Smooth muscle cell (in vitro differentiated cells): ENCODE measurements around the gene FLRT2. TPM values are rescaled to one million over a fixed set of nuclear protein-coding genes. Genes with fewer than 3 reads are reported as not detected.
A peak's percentile ranks its signal among the peaks of the same experiment; 100 is the strongest.

Experiments used
- DNase-seq: peaks from one replicate; lab custom pipeline; 2025; ENCODE audit not compliant: unreplicated experiment; lab: John Stamatoyannopoulos, UW
- H2AFZ ChIP-seq: fragments of 200-600 bp; sonication (generic); 2 replicates; pipeline ENCODE4 v1.6.0; 2016; ENCODE audit warnings: antibody characterized with exemption, low read depth, mild to moderate bottlenecking
- H3F3A ChIP-seq: fragments of 200-600 bp; sonication (generic); 2 replicates; pipeline ENCODE4 v1.6.0; 2017; ENCODE audit warnings: antibody characterized with exemption, low read depth
- H3K27ac ChIP-seq: fragments of 200-600 bp; sonication (generic); 2 replicates; pipeline ENCODE4 v1.5.1; 2016; ENCODE audit warnings: low read depth, mild to moderate bottlenecking
- H3K27me3 ChIP-seq: fragments of 200-600 bp; sonication (generic); 2 replicates; pipeline ENCODE4 v1.6.1; 2016; ENCODE audit warnings: low read depth, mild to moderate bottlenecking
- H3K36me3 ChIP-seq: fragments of 200-600 bp; sonication (generic); 2 replicates; pipeline ENCODE4 v1.5.1; 2016; ENCODE audit warnings: low read depth
- H3K4me1 ChIP-seq: fragments of 200-600 bp; sonication (generic); 2 replicates; pipeline ENCODE4 v1.5.1; 2016; ENCODE audit warnings: low read depth
- H3K4me2 ChIP-seq: fragments of 200-600 bp; sonication (generic); 2 replicates; pipeline ENCODE4 v1.6.0; 2016; ENCODE audit warnings: mild to moderate bottlenecking
- H3K4me3 ChIP-seq: fragments of 200-600 bp; sonication (generic); 2 replicates; pipeline ENCODE4 v1.5.1; 2016; ENCODE audit warnings: mild to moderate bottlenecking
- H3K79me2 ChIP-seq: fragments of 200-600 bp; sonication (generic); 2 replicates; pipeline ENCODE4 v1.6.0; 2016; ENCODE audit warnings: low read depth, mild to moderate bottlenecking
- H3K9ac ChIP-seq: fragments of 200-600 bp; sonication (generic); 2 replicates; pipeline ENCODE4 v1.6.0; 2016; ENCODE audit warnings: low read depth
- H3K9me3 ChIP-seq: fragments of 200-600 bp; sonication (generic); replicated peaks from 2 replicates; pipeline ENCODE4 v1.5.1; 2016; ENCODE audit warnings: low read depth
- H4K20me1 ChIP-seq: fragments of 200-600 bp; sonication (generic); 2 replicates; pipeline ENCODE4 v1.6.0; 2016; ENCODE audit warnings: low read depth
- CTCF ChIP-seq: fragments of 200-600 bp; sonication (generic); IDR thresholded peaks from 2 replicates; pipeline ENCODE4 v1.5.1; 2017; ENCODE audit warnings: borderline replicate concordance, mild to moderate bottlenecking, antibody characterized with exemption; ENCODE audit not compliant: insufficient read depth, poor library complexity, severe bottlenecking
- WGBS: methylation state at CpG from one replicate; pipeline ENCODE4 v1.1.7; 2016; ENCODE audit warnings: low lambda C conversion rate; 5-methylcytosine and 5-hydroxymethylcytosine counted together
- polyA plus RNA-seq: library from polyadenylated mRNA; unstranded; fragments of >200 nt; fragmentation: Nextera tagmentation; extraction: Ambion mirVana; gene quantifications from 2 replicates; pipeline ENCODE4 v1.2.1, GENCODE V29; 2016
- total RNA-seq: library from RNA; depleted of rRNA; stranded (reverse); fragments of >200 nt; gene quantifications from 2 replicates; pipeline ENCODE4 v1.2.3, GENCODE V29; 2014

The FLRT2 gene
- total and polyA plus RNA-seq, 2 experiments from 2014 or later = 52.3 to 104 TPM

GRCh38 chr14:85618390-85618789, 88.4 kb downstream of the FLRT2 start:
- Histone ChIP-seq H3F3A (peaks cover 10% of the 10 kb centered on the region), H3K9ac (no peak overlapping the region), H2AFZ (no peak overlapping the region), H3K36me3 (peaks cover 14% of the 10 kb centered on the region), H3K27ac (peak overlapping the region; percentile 39), H3K4me3 (no peak overlapping the region), H3K4me2 (no peak overlapping the region), H3K4me1 (peaks cover 19% of the 10 kb centered on the region), H3K9me3 (no peaks in the 10 kb centered on the region), H3K79me2 (peaks cover 64% of the 10 kb centered on the region), H4K20me1 (peaks cover 90% of the 10 kb centered on the region), H3K27me3 (no peaks in the 10 kb centered on the region)
- 93% methylated on average over 4 of the region's 4 CpGs for WGBS
- no peak for DNase-seq
- no peak for TF ChIP-seq CTCF

- WGBS = 96% methylated on average over 3 of the region's 3 CpGs
These were observed 89.0 kb downstream of the FLRT2 start for GRCh38 chr14:85618978-85619377.

GRCh38 chr14:85619851-85620250, 89.9 kb downstream of the FLRT2 start:
- Histone ChIP-seq H3K9me3 (no peaks in the 10 kb centered on the region), H3K27me3 (no peaks in the 10 kb centered on the region), H3K4me2 (no peak overlapping the region), H3F3A (peaks cover 15% of the 10 kb centered on the region), H3K27ac (peak overlapping the region; percentile 44), H3K4me3 (no peak overlapping the region), H3K79me2 (peaks cover 62% of the 10 kb centered on the region), H2AFZ (no peak overlapping the region), H3K36me3 (peaks cover 17% of the 10 kb centered on the region), H3K9ac (no peak overlapping the region), H4K20me1 (peaks cover 91% of the 10 kb centered on the region), H3K4me1 (peaks cover 19% of the 10 kb centered on the region)
- TF ChIP-seq CTCF = no peak
- DNase-seq = no peak
- 40% methylated on average over 6 of the region's 6 CpGs for WGBS

More at GRCh38 chr14:85618978-85619377, 89.0 kb downstream of the FLRT2 start:
- Histone ChIP-seq H2AFZ (no peak overlapping the region), H3K4me2 (no peak overlapping the region), H4K20me1 (peaks cover 90% of the 10 kb centered on the region), H3K27ac (peak overlapping the region; percentile 39), H3F3A (peaks cover 15% of the 10 kb centered on the region), H3K4me3 (no peak overlapping the region), H3K4me1 (peaks cover 19% of the 10 kb centered on the region), H3K9ac (no peak overlapping the region), H3K27me3 (no peaks in the 10 kb centered on the region), H3K79me2 (peaks cover 62% of the 10 kb centered on the region), H3K9me3 (no peaks in the 10 kb centered on the region), H3K36me3 (peaks cover 17% of the 10 kb centered on the region)
- no peak for DNase-seq
- TF ChIP-seq CTCF = no peak

GRCh38 chr14:85620947-85621346, 91.0 kb downstream of the FLRT2 start:
- no peak overlapping the region for H3K9ac ChIP-seq
- no peak for TF ChIP-seq CTCF
- H3K9me3 ChIP-seq = no peaks in the 10 kb centered on the region
- peaks cover 11% of the 10 kb centered on the region for H3F3A ChIP-seq
- peak overlapping the region; percentile 44 for H3K27ac ChIP-seq
- peaks cover 59% of the 10 kb centered on the region for H3K79me2 ChIP-seq
- H4K20me1 ChIP-seq = peaks cover 91% of the 10 kb centered on the region
- peaks cover 17% of the 10 kb centered on the region for H3K36me3 ChIP-seq
- H3K27me3 ChIP-seq = no peaks in the 10 kb centered on the region
- no peak overlapping the region for H3K4me3 ChIP-seq
- H2AFZ ChIP-seq = no peak overlapping the region
- H3K4me2 ChIP-seq = no peak overlapping the region
- no peak for DNase-seq
- 92% methylated on average over 3 of the region's 3 CpGs for WGBS
- peaks cover 11% of the 10 kb centered on the region for H3K4me1 ChIP-seq
